WTC11 (cell line): Measurements from ENCODE around the gene TNIK. TPM values are rescaled to one million over a fixed set of nuclear protein-coding genes. Genes with fewer than 3 reads are reported as not detected.

Experiments
- ATAC-seq: fragments of 200-7000 bp; cut with Tn5 transposase; 2 replicates; pipeline ENCODE4 v1.10.0; 2021; ENCODE audit warnings: mild to moderate bottlenecking, moderate library complexity
- CTCF ChIA-PET: fragments of 300-600 bp; sonication (Branson Sonifier 250); formaldehyde crosslinking; loops from one replicate; lab custom pipeline; 2021; ENCODE audit warnings: antibody characterized with exemption; lab: Charles Lee
- POLR2A ChIA-PET: fragments of 350-600 bp; sonication (Branson Sonifier 250); formaldehyde crosslinking; loops from one replicate; lab custom pipeline; 2021; ENCODE audit warnings: antibody characterized with exemption; lab: Charles Lee
- DNase-seq: peaks from one replicate; pipeline ENCODE4 v3.0.0; 2021; ENCODE audit warnings: low spot score
- H3K27ac Mint-ChIP-seq: 2 replicates; pipeline ENCODE4 v1.8.0; 2021; ENCODE audit warnings: mixed read lengths
- H3K27me3 Mint-ChIP-seq: 2 replicates; pipeline ENCODE4 v1.8.0; 2021; ENCODE audit warnings: low read depth, mild to moderate bottlenecking, moderate library complexity, mixed read lengths
- H3K36me3 Mint-ChIP-seq: 2 replicates; pipeline ENCODE4 v1.8.0; 2021; ENCODE audit warnings: mixed read lengths
- H3K4me1 Mint-ChIP-seq: 2 replicates; pipeline ENCODE4 v1.8.0; 2022; ENCODE audit warnings: mixed read lengths
- H3K4me3 Mint-ChIP-seq: 2 replicates; pipeline ENCODE4 v1.8.0; 2021; ENCODE audit warnings: mild to moderate bottlenecking, moderate library complexity, mixed read lengths
- H3K9me3 Mint-ChIP-seq: 2 replicates; pipeline ENCODE4 v1.8.0; 2021; ENCODE audit warnings: mixed read lengths
- AR ChIP-seq: fragments of 250-450 bp; sonication (Bioruptor Pico); IDR thresholded peaks from 2 replicates; pipeline ENCODE4 v1.9.0; 2021; ENCODE audit warnings: mild to moderate bottlenecking
- ATF3 ChIP-seq: sonication (generic); formaldehyde crosslinking; conservative IDR thresholded peaks from 2 replicates; pipeline ENCODE4 v1.8.1; 2022; ENCODE audit warnings: mild to moderate bottlenecking, missing genetic modification reagents
- CBFB ChIP-seq: sonication (generic); formaldehyde crosslinking; IDR thresholded peaks from 2 replicates; pipeline ENCODE4 v1.8.1; 2022; ENCODE audit warnings: mild to moderate bottlenecking, low read depth, missing genetic modification reagents
- CREB1 ChIP-seq: sonication (generic); formaldehyde crosslinking; IDR thresholded peaks from 2 replicates; pipeline ENCODE4 v1.8.0; 2023; ENCODE audit warnings: mild to moderate bottlenecking, missing genetic modification reagents
- E2F1 ChIP-seq: sonication (generic); formaldehyde crosslinking; IDR thresholded peaks from 2 replicates; pipeline ENCODE4 v1.8.0; 2022; ENCODE audit warnings: mild to moderate bottlenecking, missing genetic modification reagents
- ERG ChIP-seq: fragments of 250-450 bp; sonication (Bioruptor Pico); IDR thresholded peaks from 2 replicates; pipeline ENCODE4 v1.8.0; 2021; ENCODE audit warnings: mild to moderate bottlenecking
- FOXJ3 ChIP-seq: sonication (generic); formaldehyde crosslinking; IDR thresholded peaks from 2 replicates; pipeline ENCODE4 v1.9.0; 2021; ENCODE audit warnings: missing genetic modification reagents, mild to moderate bottlenecking, borderline replicate concordance
- GABPB1 ChIP-seq: sonication (generic); formaldehyde crosslinking; IDR thresholded peaks from 2 replicates; pipeline ENCODE4 v1.8.1; 2023; ENCODE audit warnings: mild to moderate bottlenecking, missing genetic modification reagents
- GTF2I ChIP-seq: fragments of 250-450 bp; sonication (Bioruptor Pico); conservative IDR thresholded peaks from 2 replicates; pipeline ENCODE4 v1.4.0; 2021; ENCODE audit warnings: mild to moderate bottlenecking
- HMGA2 ChIP-seq: fragments of 250-450 bp; sonication (Bioruptor Pico); IDR thresholded peaks from 2 replicates; pipeline ENCODE4 v1.4.0; 2021; ENCODE audit warnings: mild to moderate bottlenecking, moderate library complexity
- IRF1 ChIP-seq: sonication (generic); formaldehyde crosslinking; IDR thresholded peaks from 2 replicates; pipeline ENCODE4 v1.8.0; 2023; ENCODE audit warnings: missing genetic modification reagents
- JAZF1 ChIP-seq: fragments of 250-450 bp; sonication (Bioruptor Pico); IDR thresholded peaks from 2 replicates; pipeline ENCODE4 v1.9.0; 2021; ENCODE audit warnings: moderate library complexity, mild to moderate bottlenecking, inconsistent platforms
- NFE2L1 ChIP-seq: sonication (generic); formaldehyde crosslinking; IDR thresholded peaks from 2 replicates; pipeline ENCODE4 v1.8.1; 2023; ENCODE audit warnings: missing genetic modification reagents
- PRRX2 ChIP-seq: fragments of 250-450 bp; sonication (Bioruptor Pico); IDR thresholded peaks from 2 replicates; pipeline ENCODE4 v1.8.0; 2021; ENCODE audit warnings: mild to moderate bottlenecking
- STAT6 ChIP-seq: sonication (generic); formaldehyde crosslinking; conservative IDR thresholded peaks from 2 replicates; pipeline ENCODE4 v1.8.1; 2023; ENCODE audit warnings: mild to moderate bottlenecking, low read depth, missing genetic modification reagents, moderate library complexity
- TCF7 ChIP-seq: sonication (generic); formaldehyde crosslinking; IDR thresholded peaks from 2 replicates; pipeline ENCODE4 v1.8.0; 2022; ENCODE audit warnings: mild to moderate bottlenecking, low read depth, missing genetic modification reagents, moderate library complexity
- TEAD1 ChIP-seq: sonication (generic); formaldehyde crosslinking; IDR thresholded peaks from 2 replicates; pipeline ENCODE4 v1.8.0; 2022; ENCODE audit warnings: mild to moderate bottlenecking, missing genetic modification reagents
- USF1 ChIP-seq: sonication (generic); formaldehyde crosslinking; IDR thresholded peaks from 2 replicates; pipeline ENCODE4 v1.8.0; 2022; ENCODE audit warnings: mild to moderate bottlenecking, missing genetic modification reagents
- ZBTB21 ChIP-seq: sonication (generic); formaldehyde crosslinking; IDR thresholded peaks from 2 replicates; pipeline ENCODE4 v1.8.1; 2023; ENCODE audit warnings: mild to moderate bottlenecking, missing genetic modification reagents, borderline replicate concordance
- ZBTB43 ChIP-seq: sonication (generic); formaldehyde crosslinking; IDR thresholded peaks from 2 replicates; pipeline ENCODE4 v1.8.1; 2023; ENCODE audit warnings: mild to moderate bottlenecking, missing genetic modification reagents
- ZMAT4 ChIP-seq: fragments of 250-450 bp; sonication (Bioruptor Pico); IDR thresholded peaks from 2 replicates; pipeline ENCODE4 v1.9.0; 2021; ENCODE audit warnings: mild to moderate bottlenecking
- ZNF263 ChIP-seq: sonication (generic); formaldehyde crosslinking; IDR thresholded peaks from 2 replicates; pipeline ENCODE4 v1.8.1; 2022; ENCODE audit warnings: low read depth, mild to moderate bottlenecking, moderate library complexity, missing genetic modification reagents
- ZNF416 ChIP-seq: fragments of 250-450 bp; sonication (Bioruptor Pico); IDR thresholded peaks from 2 replicates; pipeline ENCODE4 v1.9.0; 2021; ENCODE audit warnings: mild to moderate bottlenecking, inconsistent platforms
- total RNA-seq: library from RNA; stranded (reverse); gene quantifications from 3 replicates; pipeline ENCODE4 v1.2.3, GENCODE V29; 2021

TNIK gene
- total RNA-seq, 1 experiment from 2014 or later: 50.3 TPM

GRCh38 chr3:171261487-171261886 is 198.7 kb downstream of the TNIK start:
- ChIA-PET CTCF (no interaction called here), POLR2A (no interaction called here)
- no peak overlapping the region for H3K27ac Mint-ChIP-seq
- peaks cover 49% of the 10 kb centered on the region for H3K4me1 Mint-ChIP-seq
- H3K9me3 Mint-ChIP-seq: peaks cover 6% of the 10 kb centered on the region; the same call in 1 of the 2 replicates
- DNase-seq (no peak), ATAC-seq (no peak)
- no peaks in the 10 kb centered on the region for H3K36me3 Mint-ChIP-seq
- no peak for TF ChIP-seq NFE2L1 (CRISPR knock-in tag)
- no peak for TF ChIP-seq GTF2I (CRISPR knock-in tag)
- TF ChIP-seq ZBTB21 (CRISPR knock-in tag): no peak
- no peak for TF ChIP-seq CREB1 (CRISPR knock-in tag)
- no peak for TF ChIP-seq ERG
- TF ChIP-seq ZMAT4: no peak
- TF ChIP-seq JAZF1 (CRISPR knock-in tag): no peak
- TF ChIP-seq TCF7 (CRISPR knock-in tag): no peak
- TF ChIP-seq HMGA2 (CRISPR knock-in tag): no peak
- no peak for TF ChIP-seq ZNF416
- H3K27me3 Mint-ChIP-seq: no peaks in the 10 kb centered on the region
- no peak overlapping the region for H3K4me3 Mint-ChIP-seq

GRCh38 chr3:171260899-171261298 is 199.3 kb downstream of the TNIK start:
- H3K4me1 Mint-ChIP-seq: peaks cover 49% of the 10 kb centered on the region
- ATAC-seq: no peak
- POLR2A ChIA-PET: no interaction called here
- TF ChIP-seq ZNF263 (CRISPR knock-in tag) (no peak), USF1 (CRISPR knock-in tag) (no peak), TEAD1 (CRISPR knock-in tag) (no peak), CBFB (CRISPR knock-in tag) (no peak), IRF1 (CRISPR knock-in tag) (no peak), HMGA2 (CRISPR knock-in tag) (no peak), AR (CRISPR knock-in tag) (no peak), E2F1 (CRISPR knock-in tag) (no peak), GABPB1 (no peak), CREB1 (CRISPR knock-in tag) (no peak), PRRX2 (CRISPR knock-in tag) (no peak), ZBTB43 (no peak), STAT6 (CRISPR knock-in tag) (no peak), FOXJ3 (CRISPR knock-in tag) (no peak), ATF3 (CRISPR knock-in tag) (no peak), ZNF416 (no peak)

More at GRCh38 chr3:171260899-171261298, 199.3 kb downstream of the TNIK start:
- Mint-ChIP-seq H3K27ac (no peak overlapping the region), H3K4me3 (no peak overlapping the region), H3K9me3 (peaks cover 6% of the 10 kb centered on the region; the same call in 1 of the 2 replicates), H3K36me3 (no peaks in the 10 kb centered on the region), H3K27me3 (no peaks in the 10 kb centered on the region)
- CTCF ChIA-PET: no interaction called here
- no peak for DNase-seq
